ENCODE results near the gene TTC21A.
"Not testable (repeated sequence)": the region's sequence is repeated elsewhere in the genome, so short reads cannot be mapped to it uniquely, and the experiment has no call there.

The TTC21A gene

GRCh38 chr3:39149498-39150147 is 42.1 kb downstream of the TTC21A start:
- peak; percentile 42 for DNase-seq (ENCODE audit: low spot score)

GRCh38 chr3:39150148-39150802 is 42.8 kb downstream of the TTC21A start:
- peak; percentile 59 for DNase-seq (ENCODE audit: low spot score)

GRCh38 chr3:39150803-39151631 is 43.5 kb downstream of the TTC21A start:
- DNase-seq (ENCODE audit: low spot score), result peak; percentile 51

GRCh38 chr3:39153977-39154279 is 46.4 kb downstream of the TTC21A start:
- DNase-seq (ENCODE audit: low spot score), result no peak

GRCh38 chr3:39154280-39155021 is 47.0 kb downstream of the TTC21A start:
- DNase-seq (ENCODE audit: low spot score), result no peak

- no peak for DNase-seq (ENCODE audit: low spot score)
Observed at GRCh38 chr3:39156421-39156820, 48.9 kb downstream of the TTC21A start.

- no peak for DNase-seq (ENCODE audit: low spot score)
Observed at GRCh38 chr3:39157359-39157758, 49.9 kb downstream of the TTC21A start.

- DNase-seq (ENCODE audit: low spot score), result no peak
Observed at GRCh38 chr3:39158148-39158715, 50.8 kb downstream of the TTC21A start.

- DNase-seq (ENCODE audit: low spot score), result no peak
Observed at GRCh38 chr3:39164414-39164813, 56.9 kb downstream of the TTC21A start.

GRCh38 chr3:39165518-39165917 is 58.0 kb downstream of the TTC21A start:
- DNase-seq (ENCODE audit: low spot score), result no peak

GRCh38 chr3:39166134-39166710 is 58.7 kb downstream of the TTC21A start:
- no peak for DNase-seq (ENCODE audit: low spot score)

GRCh38 chr3:39166932-39167532 is 59.6 kb downstream of the TTC21A start:
- no peak for DNase-seq (ENCODE audit: low spot score)

- DNase-seq (ENCODE audit: low spot score), result no peak
Observed at GRCh38 chr3:39168156-39168780, 60.8 kb downstream of the TTC21A start.

- DNase-seq (ENCODE audit: low spot score), result no peak
Observed at GRCh38 chr3:39169712-39170111, 62.2 kb downstream of the TTC21A start.

- no peak for DNase-seq (ENCODE audit: low spot score)
Observed at GRCh38 chr3:39170461-39170860, 63.0 kb downstream of the TTC21A start.

GRCh38 chr3:39170877-39171276 is 63.4 kb downstream of the TTC21A start:
- not testable (repeated sequence) for DNase-seq (ENCODE audit: low spot score)

GRCh38 chr3:39171860-39172259 is 64.4 kb downstream of the TTC21A start:
- DNase-seq (ENCODE audit: low spot score), result no peak

GRCh38 chr3:39173318-39174125 is 66.0 kb downstream of the TTC21A start:
- no peak for DNase-seq (ENCODE audit: low spot score)

GRCh38 chr3:39176025-39176714 is 68.7 kb downstream of the TTC21A start:
- no peak for DNase-seq (ENCODE audit: low spot score)

All from NAMALWA (cell line).